ENCODE results near the gene ZNF362.
"Not testable (repeated sequence)": the region's sequence is repeated elsewhere in the genome, so short reads cannot be mapped to it uniquely, and the experiment has no call there.

ZNF362 gene

GRCh38 chr1:33289858-33290154, 33.5 kb downstream of the ZNF362 start:
- Histone ChIP-seq H3K27ac (ENCODE audit: low read length) (no peak overlapping the region), H3K9ac (ENCODE audit: low read depth, low read length) (no peak overlapping the region), H4K20me1 (ENCODE audit: insufficient read depth, low read length) (peaks cover 31% of the 10 kb centered on the region), H3K9me3 (ENCODE audit: insufficient read depth, low read length, severe bottlenecking) (no peaks in the 10 kb centered on the region), H2AFZ (ENCODE audit: low read depth, low read length) (no peak overlapping the region), H3K4me2 (ENCODE audit: insufficient read depth, low read length) (no peak overlapping the region), H3K79me2 (ENCODE audit: insufficient read depth, low read length) (peaks cover 14% of the 10 kb centered on the region; the same call in 1 of the 2 replicates), H3K27me3 (ENCODE audit: insufficient read depth, low read length, poor library complexity) (no peaks in the 10 kb centered on the region), H3K36me3 (ENCODE audit: insufficient read depth, low read length) (peaks cover 67% of the 10 kb centered on the region), H3K4me1 (ENCODE audit: insufficient read depth, low read length) (no peaks in the 10 kb centered on the region), H3K4me3 (ENCODE audit: low read depth in 1 of 2, low read length in 2 of 2) (no peak overlapping the region)
- ATAC-seq (ENCODE audit: insufficient read depth, low read depth) = no peak
- TF ChIP-seq EZH2 (IDR thresholded peaks at IDR 0.05; ENCODE audit: borderline replicate concordance, low read depth, low read length, severe bottlenecking) = no peak
- TF ChIP-seq CTCF (IDR thresholded peaks at IDR 0.05; ENCODE audit: borderline replicate concordance, extremely low read depth, low read length, poor library complexity, severe bottlenecking) = no peak
- DNase-seq = no peak

- ATAC-seq (ENCODE audit: insufficient read depth, low read depth); H3K27ac ChIP-seq (ENCODE audit: low read length); H3K9me3 ChIP-seq (ENCODE audit: insufficient read depth, low read length, severe bottlenecking); DNase-seq; H3K4me3 ChIP-seq (ENCODE audit: low read depth in 1 of 2, low read length in 2 of 2); H3K4me2 ChIP-seq (ENCODE audit: insufficient read depth, low read length); H3K9ac ChIP-seq (ENCODE audit: low read depth, low read length); H3K4me1 ChIP-seq (ENCODE audit: insufficient read depth, low read length); H2AFZ ChIP-seq (ENCODE audit: low read depth, low read length); H3K27me3 ChIP-seq (ENCODE audit: insufficient read depth, low read length, poor library complexity): not testable (repeated sequence)
- Histone ChIP-seq H3K79me2 (ENCODE audit: insufficient read depth, low read length) (peaks cover 14% of the 10 kb centered on the region; the same call in 1 of the 2 replicates), H3K36me3 (ENCODE audit: insufficient read depth, low read length) (peaks cover 68% of the 10 kb centered on the region), H4K20me1 (ENCODE audit: insufficient read depth, low read length) (peaks cover 36% of the 10 kb centered on the region)
Measured at GRCh38 chr1:33290615-33291014, 34.3 kb downstream of the ZNF362 start.

GRCh38 chr1:33292726-33293340, 36.5 kb downstream of the ZNF362 start:
- Histone ChIP-seq H3K36me3 (ENCODE audit: insufficient read depth, low read length) (peaks cover 73% of the 10 kb centered on the region), H3K4me3 (ENCODE audit: low read depth in 1 of 2, low read length in 2 of 2) (no peak overlapping the region), H3K27me3 (ENCODE audit: insufficient read depth, low read length, poor library complexity) (no peaks in the 10 kb centered on the region), H2AFZ (ENCODE audit: low read depth, low read length) (no peak overlapping the region), H3K9me3 (ENCODE audit: insufficient read depth, low read length, severe bottlenecking) (no peaks in the 10 kb centered on the region), H3K4me1 (ENCODE audit: insufficient read depth, low read length) (no peaks in the 10 kb centered on the region), H4K20me1 (ENCODE audit: insufficient read depth, low read length) (peaks cover 42% of the 10 kb centered on the region), H3K9ac (ENCODE audit: low read depth, low read length) (no peak overlapping the region), H3K4me2 (ENCODE audit: insufficient read depth, low read length) (no peak overlapping the region), H3K27ac (ENCODE audit: low read length) (no peak overlapping the region), H3K79me2 (ENCODE audit: insufficient read depth, low read length) (peaks cover 14% of the 10 kb centered on the region; the same call in 1 of the 2 replicates)
- ATAC-seq (ENCODE audit: insufficient read depth, low read depth) = no peak
- TF ChIP-seq EZH2 (IDR thresholded peaks at IDR 0.05; ENCODE audit: borderline replicate concordance, low read depth, low read length, severe bottlenecking) = no peak
- no peak for TF ChIP-seq CTCF (IDR thresholded peaks at IDR 0.05; ENCODE audit: borderline replicate concordance, extremely low read depth, low read length, poor library complexity, severe bottlenecking)
- DNase-seq = no peak

- ATAC-seq (ENCODE audit: insufficient read depth, low read depth) (no peak), DNase-seq (no peak)
- peaks cover 12% of the 10 kb centered on the region; the same call in 1 of the 2 replicates for H3K79me2 ChIP-seq (ENCODE audit: insufficient read depth, low read length)
- no peaks in the 10 kb centered on the region for H3K4me1 ChIP-seq (ENCODE audit: insufficient read depth, low read length)
- no peak overlapping the region for H2AFZ ChIP-seq (ENCODE audit: low read depth, low read length)
- no peaks in the 10 kb centered on the region for H3K27me3 ChIP-seq (ENCODE audit: insufficient read depth, low read length, poor library complexity)
- H3K9ac ChIP-seq (ENCODE audit: low read depth, low read length) = no peak overlapping the region
- peaks cover 74% of the 10 kb centered on the region for H3K36me3 ChIP-seq (ENCODE audit: insufficient read depth, low read length)
- no peaks in the 10 kb centered on the region for H3K9me3 ChIP-seq (ENCODE audit: insufficient read depth, low read length, severe bottlenecking)
- no peak overlapping the region for H3K4me3 ChIP-seq (ENCODE audit: low read depth in 1 of 2, low read length in 2 of 2)
- no peak for TF ChIP-seq EZH2 (IDR thresholded peaks at IDR 0.05; ENCODE audit: borderline replicate concordance, low read depth, low read length, severe bottlenecking)
- no peak for TF ChIP-seq CTCF (IDR thresholded peaks at IDR 0.05; ENCODE audit: borderline replicate concordance, extremely low read depth, low read length, poor library complexity, severe bottlenecking)
- peaks cover 44% of the 10 kb centered on the region for H4K20me1 ChIP-seq (ENCODE audit: insufficient read depth, low read length)
- H3K27ac ChIP-seq (ENCODE audit: low read length) = no peak overlapping the region
- no peak overlapping the region for H3K4me2 ChIP-seq (ENCODE audit: insufficient read depth, low read length)
Measured at GRCh38 chr1:33294071-33295010, 38.0 kb downstream of the ZNF362 start.

All from DND-41 (cell line).